ENCODE results near the gene PGAP1.

- TF ChIP-seq CTCF (conservative IDR thresholded peaks at IDR 0.05), result no peak
- no peak for TF ChIP-seq EZH2 (IDR thresholded peaks at IDR 0.05; ENCODE audit: low read depth)
These were observed 122.1 kb downstream of the PGAP1 start for GRCh38 chr2:196804381-196804780.
